NCI-H1436 (cell line): ENCODE data around the gene LRP1-AS.

ENCODE experiments used
- DNase-seq: peaks from one replicate; lab custom pipeline; 2025; lab: John Stamatoyannopoulos, UW

LRP1-AS gene

DNA sequence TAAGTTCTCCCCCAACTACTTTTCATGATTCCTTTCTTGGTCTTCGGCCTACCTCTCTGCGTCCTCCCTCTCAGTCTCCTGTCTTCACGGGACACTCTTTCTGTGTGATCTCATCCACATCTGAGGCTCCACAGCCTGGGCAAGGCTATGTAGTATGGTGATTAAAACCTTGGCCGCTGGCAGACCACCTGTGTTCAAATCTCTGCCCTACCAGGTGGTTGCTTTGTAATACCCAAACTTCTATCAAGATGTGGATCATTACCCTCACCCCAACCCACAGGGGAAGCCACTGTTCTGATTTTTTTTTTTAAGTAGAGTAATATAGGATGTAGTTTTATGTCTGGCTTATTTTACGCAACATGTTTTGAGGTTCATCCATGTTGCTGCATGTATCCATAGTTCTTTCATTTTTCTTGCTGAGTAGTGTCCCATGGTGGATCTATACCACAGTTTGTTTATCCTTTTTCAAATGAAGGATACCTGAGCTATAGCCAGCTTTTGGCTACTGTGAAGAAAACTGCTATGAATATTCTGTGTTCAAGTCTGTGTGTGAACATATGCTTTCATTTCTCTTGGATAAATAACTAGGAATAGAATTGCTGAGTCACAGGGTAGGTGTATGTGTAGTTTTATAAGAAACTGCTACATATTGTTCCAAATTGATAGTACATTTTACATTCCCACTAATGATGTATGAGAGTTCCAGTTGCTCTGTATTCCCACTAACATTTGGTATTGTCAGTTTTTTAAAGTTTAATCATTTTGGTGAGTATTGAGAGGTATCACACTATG, 27.9 kb downstream of the LRP1-AS start:
- DNase-seq = no peak

DNA sequence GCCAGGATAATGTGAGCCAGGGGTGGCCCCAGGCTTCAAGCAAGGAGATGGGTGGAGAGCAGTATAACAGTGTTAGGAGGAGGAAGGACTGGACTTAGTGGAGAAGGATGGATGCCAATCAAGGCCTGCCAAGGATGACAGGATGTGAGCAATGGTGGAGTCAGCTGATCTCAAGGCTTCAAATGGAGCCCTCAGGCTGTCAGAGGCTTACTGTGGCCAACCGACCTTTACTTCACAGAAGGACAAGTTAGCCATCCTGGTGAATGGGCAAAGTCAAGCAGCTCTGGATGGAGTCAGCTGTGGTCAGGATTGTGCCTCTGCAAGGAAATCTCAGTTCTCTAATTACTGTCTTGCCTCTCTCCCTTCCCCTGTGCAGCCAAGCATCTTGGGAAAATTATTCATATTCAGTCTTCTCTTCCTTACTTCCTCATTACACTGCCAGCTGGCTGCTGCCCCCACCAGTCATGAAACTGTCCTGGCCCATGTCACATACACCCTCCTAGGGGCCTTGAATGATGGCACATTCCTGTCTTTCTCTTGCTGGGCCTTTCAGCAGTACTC, 28.6 kb downstream of the LRP1-AS start:
- no peak for DNase-seq

DNA sequence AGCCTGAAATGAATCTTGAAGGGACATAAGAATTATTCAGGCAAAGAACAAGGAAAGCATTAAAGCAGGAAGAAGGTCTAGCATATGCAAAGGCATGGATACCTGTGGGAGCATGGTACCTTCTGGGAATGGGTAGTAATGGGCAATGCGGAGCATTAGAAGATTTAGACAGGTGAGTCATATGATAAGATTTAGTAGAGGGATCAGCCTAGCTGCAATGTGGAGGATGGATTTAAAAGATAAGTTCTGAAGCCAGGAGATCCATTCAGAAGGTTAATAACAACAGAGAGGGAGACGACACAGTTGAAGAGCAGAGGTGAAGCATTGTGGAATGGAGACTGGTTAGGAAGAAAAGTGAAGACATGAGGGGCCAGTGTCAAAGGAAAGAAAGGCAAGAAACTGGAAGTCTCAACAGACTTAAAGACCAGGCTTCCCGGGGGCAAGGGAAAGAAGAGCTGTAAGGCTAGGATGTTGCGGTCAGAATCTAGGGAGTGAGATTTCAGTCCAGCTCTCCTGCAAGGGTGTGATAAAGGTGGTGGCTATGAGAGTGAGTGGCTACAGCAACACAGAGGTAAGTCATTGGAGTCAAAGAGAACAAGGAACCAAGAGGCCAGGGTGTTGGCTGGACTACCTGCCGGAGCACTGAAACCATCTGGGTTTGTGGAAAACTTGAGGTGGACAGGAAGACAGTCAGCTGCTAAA, 30.7 kb downstream of the LRP1-AS start:
- no peak for DNase-seq

DNA sequence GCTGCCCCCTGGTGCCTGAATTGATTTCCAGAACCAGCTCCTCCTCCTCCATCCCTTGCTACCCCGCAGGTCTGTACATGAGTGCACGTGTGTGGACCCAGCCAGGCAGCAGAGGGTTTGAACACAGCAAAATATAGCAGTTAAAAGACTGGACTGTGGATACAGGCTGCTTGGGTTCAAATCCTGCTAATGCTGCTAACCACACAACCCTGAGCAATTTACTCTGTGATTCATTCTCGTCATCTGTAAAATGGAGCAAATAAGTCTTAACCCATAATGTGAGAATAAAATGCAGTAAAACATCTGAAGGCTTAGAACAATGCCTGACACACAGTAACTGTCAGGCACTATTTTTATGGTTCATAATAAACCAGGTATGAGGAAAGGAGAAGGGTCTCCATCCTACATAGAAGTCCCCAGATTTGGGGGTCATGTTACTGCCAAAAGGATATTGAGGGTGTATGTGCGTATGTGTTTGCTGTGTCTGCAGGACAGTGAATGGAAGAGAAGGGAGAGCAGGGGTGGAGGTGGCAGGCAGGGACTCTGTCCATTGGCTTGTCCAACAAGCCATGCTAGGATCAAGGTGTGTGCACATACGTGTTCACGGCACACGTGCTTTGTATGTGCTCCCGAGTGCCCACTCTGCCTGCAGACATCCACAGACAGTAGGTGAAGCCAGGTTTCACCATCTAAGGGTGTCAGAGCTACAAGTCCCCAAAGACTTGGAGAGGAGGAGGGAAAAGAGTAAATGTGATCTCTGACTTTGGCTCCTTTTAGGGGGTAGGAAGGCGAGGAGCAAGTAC, 34.7 kb downstream of the LRP1-AS start:
- DNase-seq = no peak

DNA sequence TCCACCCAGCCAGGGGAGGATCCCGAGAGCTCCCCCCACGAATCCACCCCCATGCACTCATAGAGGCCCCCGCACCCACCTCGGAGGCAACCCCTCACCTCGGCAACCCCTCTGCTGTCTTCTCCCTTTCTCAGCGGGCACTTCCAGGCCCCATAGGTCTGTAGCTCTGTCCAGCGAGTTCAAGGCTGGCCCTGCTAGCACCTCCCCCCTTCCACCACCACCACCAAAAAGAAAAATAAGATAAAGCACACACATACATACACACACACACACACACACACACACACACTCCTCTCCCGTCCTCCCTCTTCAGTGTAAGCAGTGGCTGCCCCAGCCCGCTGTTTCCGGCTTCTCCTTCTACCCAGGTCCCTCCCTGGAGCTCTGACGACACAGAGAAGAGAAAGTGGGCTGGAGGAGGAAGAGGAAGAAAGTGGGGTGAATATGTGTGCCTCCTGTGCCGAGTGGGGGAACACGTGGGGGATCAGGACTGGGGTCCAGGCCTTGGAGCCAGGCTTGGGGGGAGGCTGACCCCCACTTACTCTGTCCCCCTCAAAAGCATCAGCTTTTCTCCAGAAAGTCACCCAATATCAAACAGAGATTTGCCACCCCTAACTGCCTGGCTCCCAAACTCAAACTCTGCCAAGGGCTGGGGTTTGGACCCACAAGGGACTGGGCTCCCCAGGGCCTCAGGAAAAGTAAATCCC, 36.2 kb downstream of the LRP1-AS start, which contains the start of gene STAT6:
STAT6 (minus strand) TSS at position 332 of the 704 bp plus-strand sequence. CDS start 3,084 bp downstream, outside the sequence.
- DNase-seq = peak; percentile 47

DNA sequence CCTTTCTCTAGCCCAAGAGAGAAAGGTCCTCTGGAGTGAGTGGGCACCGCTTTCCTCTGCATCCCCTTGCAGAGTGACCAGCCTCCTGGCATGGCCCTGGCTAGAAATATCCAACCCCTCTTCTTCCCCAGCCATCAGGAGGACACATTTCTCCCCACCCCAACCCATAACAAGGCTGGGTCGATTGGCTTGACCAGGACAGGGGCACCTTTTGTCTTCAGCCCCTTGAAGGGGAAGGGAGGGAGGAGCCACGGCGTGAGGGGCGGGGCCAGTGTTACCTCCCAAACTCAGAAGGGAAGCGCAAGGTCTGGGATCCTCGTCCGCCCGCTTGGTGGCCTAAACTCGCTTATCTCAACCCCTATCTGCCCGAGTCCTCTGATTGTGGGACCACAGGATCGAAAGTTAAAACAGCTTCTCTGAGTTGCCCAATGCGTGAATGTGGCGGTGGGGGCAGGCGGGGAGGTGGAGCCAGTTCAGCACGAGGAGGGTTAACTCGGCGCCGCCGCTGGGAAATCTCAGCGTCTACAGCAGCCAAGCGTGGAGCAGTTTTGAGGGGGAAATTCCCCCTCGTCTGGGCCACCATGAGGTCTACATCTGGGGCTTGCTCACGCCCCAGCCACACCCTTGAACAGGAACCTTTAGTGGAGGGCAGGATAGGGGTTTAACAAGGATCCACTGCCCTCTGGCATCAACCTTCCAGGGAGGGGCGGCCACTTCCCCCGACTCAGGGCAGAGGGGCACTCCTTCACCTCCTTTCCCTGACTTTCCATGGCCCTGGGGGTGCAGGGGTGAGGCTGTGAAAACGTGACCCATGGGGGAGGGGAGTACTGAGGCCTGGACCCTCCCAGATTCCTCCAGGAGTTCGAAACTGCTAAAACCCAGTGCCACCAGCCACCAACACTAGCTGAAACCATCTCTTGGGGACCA, 37.1 kb downstream of the LRP1-AS start:
- peak; percentile 17 for DNase-seq

DNA sequence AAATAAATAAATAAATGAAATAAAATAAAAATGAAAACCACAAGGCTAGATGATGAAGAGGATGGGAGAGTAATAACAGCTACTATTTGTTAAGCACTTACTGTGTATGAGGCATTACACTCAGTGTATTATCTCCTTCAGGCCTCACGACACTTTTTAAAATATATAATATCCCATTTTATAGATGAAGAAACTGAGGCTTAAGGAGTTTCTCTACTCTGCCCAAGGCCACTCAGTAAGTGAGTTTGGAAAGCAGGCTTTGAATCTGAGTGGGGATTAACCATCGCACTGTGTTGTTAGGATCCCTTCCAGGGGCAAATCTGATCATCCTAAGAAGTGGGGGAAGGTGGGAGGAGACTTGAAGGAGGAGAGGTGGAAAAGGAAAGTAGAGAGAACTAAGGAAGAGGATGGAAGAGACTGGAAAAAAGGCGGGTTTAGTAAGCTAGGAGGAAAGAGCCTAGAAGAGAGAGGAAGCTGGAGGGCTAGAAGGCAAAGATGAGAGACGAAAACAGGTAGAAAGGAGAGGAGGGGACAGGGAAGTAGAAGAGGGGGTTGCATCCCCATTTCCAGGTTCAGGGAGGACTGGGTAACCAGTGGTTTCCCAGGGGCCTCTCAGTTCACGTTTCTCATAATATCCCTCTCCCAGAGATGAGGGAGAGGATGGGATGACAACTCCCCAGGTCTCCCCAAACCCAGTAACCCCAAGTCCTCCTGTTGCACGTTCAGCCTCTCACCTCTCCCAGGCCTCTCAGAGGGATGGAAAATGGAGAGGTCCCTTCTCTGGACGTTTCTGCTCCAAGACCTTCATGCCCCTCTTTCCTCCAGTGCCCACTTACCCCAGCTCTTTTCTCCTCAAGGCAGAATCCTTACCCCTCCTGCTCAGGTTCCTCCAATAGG, 38.0 kb downstream of the LRP1-AS start:
- DNase-seq = no peak

DNA sequence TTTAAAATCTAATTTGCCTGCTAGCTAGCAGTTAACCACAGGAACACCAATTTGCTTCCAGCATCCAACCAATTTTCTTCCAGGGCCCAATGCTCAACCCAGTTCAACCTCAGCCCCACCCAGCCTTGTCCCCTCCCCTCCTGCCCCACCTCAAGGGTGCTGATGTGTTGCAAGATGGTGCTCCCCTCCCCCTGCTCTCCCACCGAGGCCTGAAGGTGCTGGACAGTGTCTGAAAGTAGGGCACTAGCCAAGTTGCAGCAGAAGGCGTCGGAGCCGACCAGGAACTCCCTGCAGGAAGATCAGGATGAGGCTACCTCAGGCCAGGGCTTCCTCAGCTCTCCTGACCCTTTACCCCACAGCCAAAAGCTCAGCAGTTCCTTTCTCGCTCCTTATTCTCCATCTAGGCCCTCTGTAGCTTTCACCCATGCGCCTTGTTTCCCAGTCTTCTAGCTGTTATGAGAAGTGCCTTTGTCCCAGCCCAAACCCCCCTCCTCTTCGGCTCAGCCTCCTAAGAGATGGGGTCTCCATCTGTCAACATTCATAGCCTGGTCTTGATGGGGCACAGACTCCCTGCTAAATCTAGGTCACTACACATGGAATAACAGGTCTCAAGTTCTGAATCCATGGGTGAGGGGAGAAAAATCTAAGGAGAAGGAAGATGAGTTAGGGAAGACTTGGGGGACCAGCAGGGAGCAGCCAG, 39.8 kb downstream of the LRP1-AS start:
- no peak for DNase-seq

DNA sequence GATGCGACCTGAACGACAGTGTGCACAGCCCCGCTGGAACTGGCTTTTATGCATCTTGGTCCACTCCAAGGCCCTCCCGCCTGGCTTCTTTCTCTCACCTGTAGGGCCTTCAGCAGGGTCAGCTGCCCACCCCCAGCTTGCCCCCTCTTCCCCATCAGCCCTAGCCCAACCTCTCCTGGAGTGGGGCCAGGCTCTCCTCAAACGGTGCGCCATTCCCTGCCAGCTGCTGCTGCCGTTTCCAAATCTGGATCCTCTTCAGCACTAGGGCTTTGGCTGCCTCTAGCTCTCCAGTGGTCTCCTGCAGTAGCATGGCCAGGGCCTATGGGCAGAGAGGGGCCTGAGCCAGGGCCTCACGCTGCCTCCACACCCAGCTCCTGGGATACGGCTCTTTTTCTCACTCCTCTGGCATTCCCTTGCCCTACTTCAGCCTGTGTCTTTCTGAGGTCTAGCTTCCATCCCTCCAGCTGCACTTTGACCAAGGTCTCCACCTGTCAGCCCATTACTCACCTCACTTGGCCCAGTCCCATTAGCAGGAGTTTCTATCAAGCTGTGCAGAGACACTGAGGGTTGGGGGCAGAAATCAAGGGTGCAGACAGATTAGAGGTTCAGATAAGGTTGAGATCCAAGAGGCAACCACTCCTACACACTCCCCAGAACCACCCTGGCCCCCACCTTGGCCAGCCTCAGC, 41.3 kb downstream of the LRP1-AS start:
- DNase-seq = no peak

DNA sequence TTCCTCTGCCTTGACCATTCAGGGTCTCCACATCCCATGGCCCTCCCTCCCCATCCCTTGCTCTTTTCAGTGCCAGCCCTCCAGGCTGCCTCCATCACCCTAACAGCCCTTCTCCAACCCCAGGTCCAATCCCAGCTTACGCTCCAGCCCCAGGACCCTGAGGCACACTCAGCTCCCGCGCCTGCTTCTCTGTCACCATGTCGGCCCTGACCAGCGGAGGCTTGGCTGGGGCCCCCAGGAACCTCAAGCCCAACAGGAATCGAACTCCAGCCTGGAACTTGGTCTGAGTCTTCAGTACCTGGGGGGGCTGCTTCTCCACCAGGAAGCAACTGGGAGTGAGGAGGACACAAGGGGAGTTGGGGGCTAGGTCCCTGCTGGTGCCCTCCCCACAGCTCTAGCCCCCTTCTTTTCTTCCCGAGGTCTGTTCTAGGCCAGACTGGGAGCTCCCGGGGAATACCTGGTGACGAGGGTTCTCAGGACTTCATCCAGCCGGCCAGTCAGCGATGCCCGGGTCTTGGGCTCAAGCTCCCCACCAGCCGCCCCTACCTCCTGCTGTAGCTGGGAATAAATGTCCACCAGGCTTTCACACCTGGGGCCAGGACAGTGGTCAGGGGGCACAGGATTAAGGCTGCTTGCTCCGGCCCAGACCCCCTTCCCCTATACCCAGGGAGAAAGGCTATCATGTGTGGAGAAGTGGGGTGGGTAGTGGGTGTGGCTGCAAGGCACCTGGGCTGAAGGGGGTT, 42.2 kb downstream of the LRP1-AS start:
- DNase-seq = no peak

DNA sequence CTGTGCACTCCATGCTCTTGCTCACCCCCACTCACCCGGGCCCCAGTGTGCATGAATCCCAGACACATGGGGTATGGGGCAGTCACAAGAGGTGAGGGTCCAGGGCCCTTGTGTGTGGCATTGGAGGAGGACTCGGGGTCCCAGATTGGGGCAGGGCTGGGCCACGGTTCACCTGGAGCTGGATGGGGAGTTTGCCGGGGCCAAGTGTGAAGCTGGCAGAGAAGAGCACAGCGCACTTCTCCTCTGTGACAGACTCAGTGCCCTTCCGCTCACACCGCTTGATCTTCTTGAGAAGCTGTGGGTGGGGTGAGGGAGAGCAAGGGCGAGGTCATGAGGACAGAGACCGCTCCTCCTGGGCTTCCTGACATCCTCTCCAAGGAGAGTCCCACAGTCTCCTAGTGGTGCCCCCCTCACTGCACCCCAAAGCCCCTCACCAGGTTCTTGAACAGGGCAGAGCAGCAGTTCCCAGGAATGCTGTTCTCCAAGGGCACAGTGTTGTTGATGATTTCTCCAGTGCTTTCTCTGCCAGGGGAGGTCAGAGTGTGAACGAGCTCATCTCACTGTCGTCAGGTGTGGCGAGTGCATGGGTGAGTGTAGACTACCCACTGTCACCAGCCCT, 43.0 kb downstream of the LRP1-AS start:
- no peak for DNase-seq

DNA sequence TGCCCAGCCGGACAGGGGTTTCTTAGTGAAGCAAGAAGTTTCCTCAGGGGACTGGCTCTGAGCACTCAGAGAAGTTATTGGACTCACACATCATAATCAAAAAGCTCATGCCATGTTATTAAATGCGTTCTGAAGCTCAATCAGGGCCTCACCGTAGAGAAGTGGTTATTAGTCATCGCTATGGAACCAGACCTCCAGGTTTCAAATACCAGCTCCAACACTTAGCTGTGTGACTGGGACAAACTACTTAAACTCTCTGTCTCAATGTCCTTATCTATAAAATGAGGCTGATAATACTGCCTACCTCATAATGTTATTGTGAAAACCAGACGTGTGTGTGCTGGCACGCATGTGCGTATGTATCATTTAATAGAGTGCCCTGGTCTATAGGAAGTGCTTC, 43.6 kb downstream of the LRP1-AS start:
- DNase-seq = no peak

DNA sequence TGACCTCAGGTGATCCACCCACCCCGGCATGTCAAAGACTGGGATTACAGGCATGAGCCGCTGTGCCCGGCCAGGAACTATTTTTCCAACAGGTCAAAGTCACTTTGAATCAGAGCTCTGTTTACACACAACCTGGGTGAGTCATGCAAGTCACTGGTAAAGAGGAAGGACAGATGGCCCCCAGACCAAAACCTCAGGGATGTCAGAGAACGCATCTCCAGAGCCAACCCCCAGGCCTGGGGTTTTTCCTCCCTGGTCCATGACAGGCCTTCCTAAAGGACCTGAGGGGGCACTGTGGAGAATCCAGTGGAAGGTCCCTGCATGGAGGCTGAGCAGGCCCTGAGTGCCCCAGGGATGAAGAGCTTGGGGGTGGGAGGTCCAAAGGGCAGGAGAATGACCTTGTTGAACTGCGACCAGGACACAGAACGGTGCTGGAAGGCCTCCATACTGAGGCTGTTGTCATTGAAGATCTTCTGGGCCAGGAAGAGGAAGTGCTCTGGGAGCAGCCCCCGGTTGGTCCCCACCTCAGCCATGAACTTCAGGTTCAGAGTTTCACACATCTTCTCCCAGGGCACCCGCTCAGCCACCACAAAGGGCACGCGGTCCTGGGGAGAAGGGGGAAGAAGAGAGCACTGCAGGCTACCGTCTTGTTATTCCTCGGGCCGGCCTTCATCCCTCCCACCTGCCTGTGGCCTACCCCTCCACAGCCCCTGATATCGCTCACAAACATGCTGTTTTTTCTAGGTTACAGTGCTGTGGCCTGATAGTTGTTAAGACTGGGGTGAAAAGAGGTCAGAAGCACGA, 45.3 kb downstream of the LRP1-AS start:
- DNase-seq = no peak

DNA sequence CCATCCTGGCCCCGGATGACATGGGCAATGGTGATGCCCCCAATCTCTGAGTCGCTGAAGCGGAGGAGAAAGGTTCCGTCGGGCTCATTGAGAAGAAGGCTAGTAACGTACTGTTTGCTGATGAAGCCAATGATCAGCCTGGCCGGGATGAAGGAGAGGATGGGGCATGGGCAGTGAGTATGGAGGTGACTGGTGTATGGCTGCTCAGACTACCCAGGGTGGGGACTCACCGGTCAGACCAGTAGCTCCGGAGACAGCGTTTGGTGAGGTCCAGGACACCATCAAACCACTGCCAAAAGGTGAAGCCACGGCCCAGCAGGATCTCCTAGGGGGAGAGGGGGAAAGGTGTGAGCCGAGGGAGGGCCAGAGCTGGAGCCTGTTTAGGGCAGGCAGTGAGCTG, 47.7 kb downstream of the LRP1-AS start:
- DNase-seq = no peak

DNA sequence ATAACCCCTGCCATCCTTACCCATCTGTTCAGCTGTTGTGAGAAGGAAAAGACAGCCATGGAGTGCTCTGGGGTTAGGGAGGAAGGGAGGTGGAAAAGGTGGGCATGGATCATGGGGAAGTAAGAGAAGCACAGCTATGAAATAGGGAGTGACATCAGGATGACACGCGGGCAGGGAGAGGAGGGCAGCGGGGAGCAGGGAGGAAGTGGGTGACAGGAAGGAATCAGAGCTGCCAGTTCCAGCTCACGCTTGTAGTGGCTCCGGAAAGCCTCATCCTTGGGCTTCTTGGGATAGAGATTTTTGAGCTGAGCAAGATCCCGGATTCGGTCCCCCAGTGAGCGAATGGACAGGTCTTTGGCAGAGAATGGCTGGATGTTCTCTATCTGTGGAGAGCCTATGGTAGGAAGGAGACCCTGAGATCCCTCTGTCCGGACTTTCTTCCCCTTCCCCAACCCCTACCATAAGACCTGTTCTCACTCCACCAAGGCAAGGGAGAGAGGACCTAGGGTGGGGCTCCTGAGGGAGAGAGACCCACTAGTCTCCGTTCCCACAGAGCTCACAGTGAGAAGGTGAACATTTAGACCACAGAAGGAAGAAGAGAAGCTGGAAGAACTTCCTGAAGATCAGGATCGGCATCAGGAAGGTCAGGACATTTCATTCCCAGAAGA, 48.2 kb downstream of the LRP1-AS start:
- DNase-seq = no peak

DNA sequence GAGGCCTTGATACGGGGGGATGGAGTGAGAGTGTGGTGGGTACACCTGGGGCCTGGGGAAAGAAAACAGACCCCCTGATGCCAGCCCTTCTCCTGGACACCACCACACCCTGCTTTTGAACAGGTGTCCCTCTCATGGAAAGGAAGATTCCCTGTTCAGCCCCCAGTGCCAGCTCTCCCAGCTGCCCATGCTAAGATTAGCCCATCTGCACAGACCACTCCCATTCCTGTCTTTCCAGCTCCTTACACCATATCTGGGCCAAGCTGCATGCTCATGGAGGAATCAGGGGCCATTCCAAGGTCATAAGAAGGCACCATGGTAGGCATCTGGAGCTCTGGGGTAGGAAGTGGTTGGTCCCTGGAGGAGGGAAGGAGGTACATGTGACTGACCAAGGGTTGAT, 48.9 kb downstream of the LRP1-AS start:
- no peak for DNase-seq
